Osteoblast (primary cell): Measurements from ENCODE around the gene MUC4. TPM values are rescaled to one million over a fixed set of nuclear protein-coding genes. Genes with fewer than 3 reads are reported as not detected.

ENCODE experiments used
- DNase-seq: peaks from one replicate; pipeline ENCODE4 v3.0.0; 2011; ENCODE audit warnings: low spot score, mixed read lengths; ENCODE audit not compliant: insufficient read length; ENCODE audit errors: missing footprints
- H2AFZ ChIP-seq: 2 replicates; pipeline ENCODE4 v1.6.0; 2011; ENCODE audit warnings: mild to moderate bottlenecking, low read length
- H3K27ac ChIP-seq: 2 replicates; pipeline ENCODE4 v1.5.1; 2011; ENCODE audit warnings: mild to moderate bottlenecking, low read depth, low read length, moderate library complexity
- H3K27me3 ChIP-seq: 2 replicates; pipeline ENCODE4 v1.6.0; 2012; ENCODE audit warnings: mild to moderate bottlenecking, control low read depth, inconsistent platforms, low read length, moderate library complexity; ENCODE audit not compliant: insufficient read depth
- H3K36me3 ChIP-seq: 2 replicates; pipeline ENCODE4 v1.5.1; 2011; ENCODE audit warnings: mild to moderate bottlenecking, low read length, control low read depth, moderate library complexity; ENCODE audit not compliant: insufficient read depth
- H3K4me1 ChIP-seq: 2 replicates; pipeline ENCODE4 v1.5.1; 2011; ENCODE audit warnings: mild to moderate bottlenecking, low read length, control low read depth, moderate library complexity; ENCODE audit not compliant: insufficient read depth
- H3K4me2 ChIP-seq: 2 replicates; pipeline ENCODE4 v1.6.0; 2011; ENCODE audit warnings: mild to moderate bottlenecking, low read length; ENCODE audit not compliant: insufficient read depth
- H3K4me3 ChIP-seq: fragments of 200-600 bp; sonication (generic); 3 replicates; pipeline ENCODE4 v1.5.1; 2012; ENCODE audit warnings: mild to moderate bottlenecking, low read length, inconsistent platforms; ENCODE audit not compliant: insufficient read depth
- H3K79me2 ChIP-seq: 2 replicates; pipeline ENCODE4 v1.6.0; 2012; ENCODE audit warnings: mild to moderate bottlenecking, low read length, control low read depth, inconsistent platforms; ENCODE audit not compliant: insufficient read depth
- H3K9me3 ChIP-seq: 2 replicates; pipeline ENCODE4 v1.5.1; 2011; ENCODE audit warnings: low read depth, low read length, control low read depth
- H4K20me1 ChIP-seq: 2 replicates; pipeline ENCODE4 v1.6.0; 2012; ENCODE audit warnings: mild to moderate bottlenecking, low read length, control low read depth; ENCODE audit not compliant: insufficient read depth
- CTCF ChIP-seq: IDR thresholded peaks from 2 replicates; pipeline ENCODE4 v1.5.1; 2011; ENCODE audit warnings: mild to moderate bottlenecking, low read depth, low read length, moderate library complexity; ENCODE audit errors: extremely low read depth
- total RNA-seq: library from RNA; depleted of rRNA; stranded (reverse); fragments of >200 nt; gene quantifications from 2 replicates; pipeline ENCODE4 v1.2.3, GENCODE V29; 2012

The MUC4 gene
- total RNA-seq, 1 donor, result not detected

- no peaks in the 10 kb centered on the region for H3K79me2 ChIP-seq
- DNase-seq, result peak; percentile 90
- H3K4me1 ChIP-seq, result peaks cover 8% of the 10 kb centered on the region
- H3K27ac ChIP-seq, result no peak overlapping the region
- peaks cover 5% of the 10 kb centered on the region for H3K27me3 ChIP-seq
- TF ChIP-seq CTCF, result no peak
- no peak overlapping the region for H3K4me3 ChIP-seq
- H4K20me1 ChIP-seq, result no peaks in the 10 kb centered on the region
- no peak overlapping the region for H3K4me2 ChIP-seq
- no peaks in the 10 kb centered on the region for H3K36me3 ChIP-seq
- no peak overlapping the region for H2AFZ ChIP-seq
- no peaks in the 10 kb centered on the region for H3K9me3 ChIP-seq
Measured at GRCh38 chr3:195847055-195847950, 35.6 kb upstream of the MUC4 start.

GRCh38 chr3:195845483-195845882 lies 33.8 kb upstream of the MUC4 start:
- Histone ChIP-seq H3K9me3 (no peaks in the 10 kb centered on the region), H3K27me3 (peaks cover 5% of the 10 kb centered on the region), H3K27ac (no peak overlapping the region), H2AFZ (no peak overlapping the region), H3K4me3 (no peak overlapping the region), H3K79me2 (no peaks in the 10 kb centered on the region), H3K4me1 (peaks cover 5% of the 10 kb centered on the region), H3K36me3 (no peaks in the 10 kb centered on the region), H3K4me2 (no peak overlapping the region), H4K20me1 (no peaks in the 10 kb centered on the region)
- no peak for DNase-seq
- no peak for TF ChIP-seq CTCF

GRCh38 chr3:195844671-195845218 lies 33.0 kb upstream of the MUC4 start:
- Histone ChIP-seq H3K79me2 (no peaks in the 10 kb centered on the region), H4K20me1 (no peaks in the 10 kb centered on the region), H3K27ac (no peak overlapping the region), H3K4me1 (peaks cover 5% of the 10 kb centered on the region), H3K27me3 (peaks cover 5% of the 10 kb centered on the region), H2AFZ (no peak overlapping the region), H3K36me3 (no peaks in the 10 kb centered on the region), H3K9me3 (no peaks in the 10 kb centered on the region), H3K4me2 (no peak overlapping the region), H3K4me3 (no peak overlapping the region)
- DNase-seq, result no peak
- no peak for TF ChIP-seq CTCF

- no peaks in the 10 kb centered on the region for H3K4me1 ChIP-seq
- H3K27ac ChIP-seq, result no peak overlapping the region
- no peaks in the 10 kb centered on the region for H3K79me2 ChIP-seq
- H3K27me3 ChIP-seq, result peaks cover 14% of the 10 kb centered on the region
- DNase-seq, result peak; percentile 51
- no peaks in the 10 kb centered on the region for H3K9me3 ChIP-seq
- no peak overlapping the region for H2AFZ ChIP-seq
- no peaks in the 10 kb centered on the region for H4K20me1 ChIP-seq
- H3K4me3 ChIP-seq, result no peak overlapping the region
- H3K36me3 ChIP-seq, result no peaks in the 10 kb centered on the region
- H3K4me2 ChIP-seq, result no peak overlapping the region
- no peak for TF ChIP-seq CTCF
Measured at GRCh38 chr3:195839260-195840010, 27.7 kb upstream of the MUC4 start.
